KMS-11 (cell line): Measurements from ENCODE around the gene THAP7.
"Not testable (repeated sequence)": the region's sequence is repeated elsewhere in the genome, so short reads cannot be mapped to it uniquely, and the experiment has no call there.

Source experiments
- H2AFZ ChIP-seq: fragments of 200-600 bp; sonication (generic); 2 replicates; pipeline ENCODE4 v1.6.1; 2016; ENCODE audit warnings: antibody characterized with exemption, mixed run types, low read depth
- H3K27ac ChIP-seq: fragments of 200-600 bp; sonication (generic); 2 replicates; pipeline ENCODE4 v1.6.1; 2016; ENCODE audit warnings: mild to moderate bottlenecking, mixed run types
- H3K27me3 ChIP-seq: fragments of 200-600 bp; sonication (generic); 2 replicates; pipeline ENCODE4 v1.6.1; 2017; ENCODE audit warnings: mild to moderate bottlenecking, low read depth, mixed run types, moderate library complexity; ENCODE audit not compliant: insufficient read depth
- H3K36me3 ChIP-seq: fragments of 200-600 bp; sonication (generic); 2 replicates; pipeline ENCODE4 v1.6.1; 2017; ENCODE audit warnings: mild to moderate bottlenecking, mixed run types; ENCODE audit not compliant: insufficient read depth
- H3K4me1 ChIP-seq: fragments of 200-600 bp; sonication (generic); 2 replicates; pipeline ENCODE4 v1.6.1; 2016; ENCODE audit warnings: mild to moderate bottlenecking, low read depth, mixed run types; ENCODE audit not compliant: poor library complexity, severe bottlenecking
- H3K4me2 ChIP-seq: fragments of 200-600 bp; sonication (generic); 2 replicates; pipeline ENCODE4 v1.7.0; 2016; ENCODE audit warnings: mild to moderate bottlenecking, mixed run types
- H3K4me3 ChIP-seq: fragments of 200-600 bp; sonication (generic); IDR thresholded peaks from 2 replicates; pipeline ENCODE4 v1.6.1; 2017; ENCODE audit warnings: low read depth, low read length, mixed read lengths; ENCODE audit not compliant: insufficient read depth
- H3K79me2 ChIP-seq: fragments of 200-600 bp; sonication (generic); 2 replicates; pipeline ENCODE4 v1.6.1; 2016; ENCODE audit warnings: low read depth, mixed run types; ENCODE audit not compliant: insufficient read depth
- H3K9ac ChIP-seq: fragments of 200-600 bp; sonication (generic); 2 replicates; pipeline ENCODE4 v1.6.1; 2016; ENCODE audit warnings: mild to moderate bottlenecking, mixed run types
- H4K20me1 ChIP-seq: fragments of 200-600 bp; sonication (generic); 2 replicates; pipeline ENCODE4 v1.6.1; 2016; ENCODE audit warnings: mild to moderate bottlenecking, mixed run types; ENCODE audit not compliant: insufficient read depth
- CTCF ChIP-seq: fragments of 200-600 bp; sonication (generic); conservative IDR thresholded peaks from 2 replicates; pipeline ENCODE4 v1.6.1; 2017; ENCODE audit warnings: low read depth, mild to moderate bottlenecking, antibody characterized with exemption, low read length, moderate library complexity, mixed read lengths

Gene THAP7

GRCh38 chr22:21042978-21043859, 41.3 kb upstream of the THAP7 start:
- H3K27me3 ChIP-seq, result no peaks in the 10 kb centered on the region; the same call in 1 of the 2 replicates
- no peak for TF ChIP-seq CTCF
- no peaks in the 10 kb centered on the region for H4K20me1 ChIP-seq
- H3K36me3 ChIP-seq, result no peaks in the 10 kb centered on the region
- no peak overlapping the region for H2AFZ ChIP-seq
- H3K9ac ChIP-seq, result no peak overlapping the region
- H3K79me2 ChIP-seq, result no peaks in the 10 kb centered on the region
- peaks cover 7% of the 10 kb centered on the region for H3K4me1 ChIP-seq
- H3K4me3 ChIP-seq, result no peak overlapping the region
- no peak overlapping the region for H3K4me2 ChIP-seq
- no peak overlapping the region for H3K27ac ChIP-seq

- Histone ChIP-seq H3K27ac (no peak overlapping the region), H3K4me2 (no peak overlapping the region), H3K79me2 (no peaks in the 10 kb centered on the region), H3K36me3 (no peaks in the 10 kb centered on the region), H4K20me1 (no peaks in the 10 kb centered on the region), H3K9ac (no peak overlapping the region), H3K4me3 (no peak overlapping the region), H3K27me3 (no peaks in the 10 kb centered on the region; the same call in 1 of the 2 replicates), H2AFZ (no peak overlapping the region), H3K4me1 (peaks cover 7% of the 10 kb centered on the region)
- no peak for TF ChIP-seq CTCF
Observed at GRCh38 chr22:21041937-21042336, 40.0 kb upstream of the THAP7 start.

GRCh38 chr22:21039158-21039557, 37.2 kb upstream of the THAP7 start:
- H3K9ac ChIP-seq, H3K4me1 ChIP-seq, H4K20me1 ChIP-seq, H2AFZ ChIP-seq, H3K79me2 ChIP-seq, H3K4me3 ChIP-seq, H3K27me3 ChIP-seq, H3K27ac ChIP-seq, H3K36me3 ChIP-seq, H3K4me2 ChIP-seq: not testable (repeated sequence)

GRCh38 chr22:21038405-21038804, 36.5 kb upstream of the THAP7 start:
- Histone ChIP-seq H3K4me2 (no peak overlapping the region), H3K4me3 (no peak overlapping the region), H3K4me1 (no peaks in the 10 kb centered on the region), H3K9ac (no peak overlapping the region), H3K27me3 (no peaks in the 10 kb centered on the region; the same call in 1 of the 2 replicates), H3K79me2 (no peaks in the 10 kb centered on the region), H3K27ac (no peak overlapping the region), H3K36me3 (no peaks in the 10 kb centered on the region), H4K20me1 (no peaks in the 10 kb centered on the region), H2AFZ (no peak overlapping the region)
- no peak for TF ChIP-seq CTCF

GRCh38 chr22:21034989-21035388, 33.1 kb upstream of the THAP7 start:
- Histone ChIP-seq H3K27me3 (no peaks in the 10 kb centered on the region; the same call in 1 of the 2 replicates), H3K9ac (no peak overlapping the region), H2AFZ (no peak overlapping the region), H3K36me3 (no peaks in the 10 kb centered on the region), H3K79me2 (no peaks in the 10 kb centered on the region), H3K4me1 (no peaks in the 10 kb centered on the region), H3K4me3 (no peak overlapping the region), H4K20me1 (no peaks in the 10 kb centered on the region), H3K27ac (no peak overlapping the region), H3K4me2 (no peak overlapping the region)
- no peak for TF ChIP-seq CTCF
